Heart left ventricle (tissue), 16 donors: ENCODE data around the gene ANKRD13C. TPM values are rescaled to one million over a fixed set of nuclear protein-coding genes. Genes with fewer than 3 reads are reported as not detected.
A peak's percentile ranks its signal among the peaks of the same experiment; 100 is the strongest.

Experiments used
- ATAC-seq, 4 donors: fragments of 200-7000 bp; cut with Tn5 transposase; one replicate each; pipeline ENCODE4 v1.9.1; 2020 to 2022; ENCODE audit warnings: moderate library complexity in 4 of 4, mild to moderate bottlenecking in 3 of 4, moderate number of reproducible peaks in 1 of 4
- DNase-seq, 5 donors: peaks; one replicate each; pipeline ENCODE4 v3.0.0-alpha.2; 2020
- H3K27ac ChIP-seq, 12 donors: fragments of 200-600 bp; sonication (generic) in 4 of 12; one replicate each; pipeline versions ENCODE4 v1.5.0 to v1.8.0; 2016 to 2022; ENCODE audit warnings: mild to moderate bottlenecking in 2 of 12
- H3K27me3 ChIP-seq, 9 donors: fragments of 200-600 bp; sonication (generic) in 2 of 9; one replicate each; pipeline versions ENCODE4 v1.5.1 to v1.8.0; 2016 to 2022; ENCODE audit warnings: mild to moderate bottlenecking in 3 of 9
- H3K36me3 ChIP-seq, 9 donors: fragments of 200-600 bp; sonication (generic) in 2 of 9; one replicate each; pipeline versions ENCODE4 v1.5.0 to v1.8.0; 2018 to 2022; ENCODE audit warnings: mild to moderate bottlenecking in 2 of 9
- H3K4me1 ChIP-seq, 12 donors: fragments of 200-600 bp; sonication (generic) in 4 of 12; one replicate each; pipeline versions ENCODE4 v1.5.0 to v1.8.0; 2016 to 2022; ENCODE audit warnings: mild to moderate bottlenecking in 3 of 12
- H3K4me3 ChIP-seq, 12 donors: fragments of 200-600 bp; sonication (generic) in 4 of 12; one replicate each; pipeline versions ENCODE4 v1.5.0 to v1.8.0; 2017 to 2022; ENCODE audit warnings: mild to moderate bottlenecking in 9 of 12, moderate library complexity in 4 of 12
- H3K9me3 ChIP-seq, 12 donors: fragments of 200-600 bp; sonication (generic) in 4 of 12; one replicate each; pipeline versions ENCODE4 v1.5.0 to v1.8.0; 2016 to 2022; ENCODE audit warnings: mild to moderate bottlenecking in 1 of 12
- CTCF ChIP-seq, 12 donors: fragments of 200-600 bp; sonication (generic) in 4 of 12; IDR thresholded peaks; one replicate each; pipeline versions ENCODE4 v1.5.0 to v1.8.0; 2018 to 2022; ENCODE audit warnings: antibody characterized with exemption in 12 of 12, mild to moderate bottlenecking in 5 of 12
- POLR2A ChIP-seq, 2 donors: fragments of 450-650 bp; IDR thresholded peaks; one replicate each; pipeline ENCODE4 v1.6.1; 2017; ENCODE audit warnings: antibody characterized with exemption in 2 of 2, mild to moderate bottlenecking in 2 of 2, moderate library complexity in 2 of 2
- WGBS, 4 donors: extraction: QIAGEN DNeasy Blood & Tissue Kit in 2 of 4; methylation state at CpG; one replicate each; pipeline versions ENCODE4 v1.1.5 to v1.1.7; 2013 to 2018; 5-methylcytosine and 5-hydroxymethylcytosine counted together
- intact Hi-C, 10 donors: fragments of 100-400 bp; cut with DNase I; formaldehyde crosslinking; loops; one replicate each; pipeline versions ENCODE4 v1.11.1 to v1.14.2; 2022
- polyA plus RNA-seq, 2 donors: library from polyadenylated mRNA; stranded (reverse); fragments of 200-250 nt; gene quantifications; one replicate each; pipeline ENCODE4 v1.2.3, GENCODE V29; 2013
- total RNA-seq, 9 donors: library from RNA; depleted of rRNA in 2 of 9; stranded (reverse); fragments of >200 nt in 2 of 9; fragmentation: NEBNext Ultra II Directional in 3 of 9; extraction: Animal tissue kit (Norgen Biotek cat#: 25700) in 3 of 9; gene quantifications; one replicate each; pipeline versions ENCODE4 v1.1.0 to v1.2.4, GENCODE V29; 2016 to 2023
- donor health status: ischemic (EF 13 %, LVEDD 7.1; RV severe dilation, severe dysfunction).
- donor health status: healthy with polysubstance abuse.
- donor health status: DM: no; HTN: yes; CAD: no.
- donor health status: DM: no; HTN: no; CAD: no.
- donor health status: ischemic (EF 25% LVEDD 6.9; RV normal size, moderate dysfunction).
- donor health status: ischemic (EF 25% LVEDD 5.7; RV mildly dilated, moderate dysfunction).
- donor health status: healthy.
- donor health status: DM: yes; HTN: yes; CAD: no.
- donor health status: ischemic (EF 35%, LVEDD 5.7; RV mildly dilated, moderate dysfunction).
- donor health status: nonischemic (EF 11% LVEDD 7.7; RV severe dilation, severe dysfunction).
- donor health status: DM: yes; HTN: yes; CAD: no.
- donor health status: PGD.
- donor health status: ischemic (EF 29% LVEDD 5.4; RV normal size, mild dysfunction).
- donor health status: nonischemic (EF 23%, LVEDD 6.1; RV moderate dilation, normal function).

ANKRD13C gene
- total and polyA plus RNA-seq, 11 donors: 4.0 to 14.8 (median 10.5) TPM

GRCh38 chr1:70211541-70211940 lies 143.0 kb downstream of the ANKRD13C start:
- TF ChIP-seq POLR2A (IDR thresholded peaks at IDR 0.05): no peak
- no peak for TF ChIP-seq CTCF (IDR thresholded peaks at IDR 0.05)
- Histone ChIP-seq H3K4me1 (peaks cover 0 to 48% (median 27%) of the 10 kb centered on the region in 12 donors), H3K4me3 (no peak overlapping the region), H3K36me3 (peaks cover 0 to 42% (median 30%) of the 10 kb centered on the region in 9 donors), H3K27ac (no peak overlapping the region), H3K9me3 (no peaks in the 10 kb centered on the region), H3K27me3 (no peaks in the 10 kb centered on the region)
- ATAC-seq: no peak
- no peak for DNase-seq
- intact Hi-C loops: no loop called here

- WGBS, 4 donors: 66 to 70% (median 67%) methylated on average over 1 of the region's 1 CpG
- Histone ChIP-seq H3K4me3 (no peak overlapping the region), H3K36me3 (peaks cover 0 to 35% (median 27%) of the 10 kb centered on the region in 9 donors), H3K27me3 (no peaks in the 10 kb centered on the region), H3K4me1 (peaks cover 0 to 53% (median 29%) of the 10 kb centered on the region in 12 donors), H3K27ac (peak overlapping the region in 1 of 12 donors; percentile 10), H3K9me3 (no peaks in the 10 kb centered on the region)
- no peak for DNase-seq
- TF ChIP-seq POLR2A (IDR thresholded peaks at IDR 0.05) (no peak), CTCF (IDR thresholded peaks at IDR 0.05) (no peak)
- intact Hi-C loops: no loop called here
- no peak for ATAC-seq
Measured at GRCh38 chr1:70210820-70211219, 143.7 kb downstream of the ANKRD13C start.

Other genes starting within 250 kb of the ANKRD13C start
- 10 to 100 TPM in 7 of 9 donors, 1 to 10 TPM in 2; 8.4 to 13.0 (median 11.2) TPM for gene LRRC40, start 149.1 kb downstream of the ANKRD13C start, total RNA-seq
- 10 to 100 TPM in 1 of 2 donors, 1 to 10 TPM in 1; 6.7 to 10.6 TPM for gene LRRC40, start 149.1 kb downstream of the ANKRD13C start, polyA plus RNA-seq
- 10 to 100 TPM; 27.9 to 73.2 (median 53.6) TPM for gene SRSF11, start 133.3 kb downstream of the ANKRD13C start, total RNA-seq
- 10 to 100 TPM; 46.3 to 57.0 TPM for gene SRSF11, start 133.3 kb downstream of the ANKRD13C start, polyA plus RNA-seq
- 1 to 10 TPM in 7 of 9 donors, under 1 TPM in 2; 0.74 to 3.9 (median 1.6) TPM for gene CTH, start 56.5 kb upstream of the ANKRD13C start, total RNA-seq
- gene CTH, start 56.5 kb upstream of the ANKRD13C start, polyA plus RNA-seq: 1 to 10 TPM; 1.5 to 2.7 TPM